ENCODE measurements around the gene CD68. TPM values are rescaled to one million over a fixed set of nuclear protein-coding genes. Genes with fewer than 3 reads are reported as not detected.

Gene CD68
- total RNA-seq, 1 experiment from 2014 or later: 1.8 TPM

- no peaks in the 10 kb centered on the region for H3K9me3 ChIP-seq (ENCODE audit: low read depth, low read length, poor library complexity, severe bottlenecking)
- BruUV-seq (replicated peaks): no TSS peak
- CTCF ChIA-PET: no interaction called here
- no peaks in the 10 kb centered on the region for H3K4me1 ChIP-seq (ENCODE audit: insufficient read depth, low read length, poor library complexity, severe bottlenecking)
- no peaks in the 10 kb centered on the region for H3K27me3 ChIP-seq (replicated peaks; ENCODE audit: insufficient read depth, low read depth, low read length, poor library complexity)
- DNase-seq (ENCODE audit: low spot score): no peak
- H3K4me3 ChIP-seq (ENCODE audit: low read depth, low read length, poor library complexity, severe bottlenecking): no peak overlapping the region
- no peak for TF ChIP-seq CTCF (conservative IDR thresholded peaks at IDR 0.05; ENCODE audit: low read depth, low read length)
- TF ChIP-seq EZH2 (IDR thresholded peaks at IDR 0.05; ENCODE audit: borderline replicate concordance, low read depth, low read length, poor library complexity, severe bottlenecking): no peak
- H3K27ac ChIP-seq (ENCODE audit: low read depth, low read length, poor library complexity, severe bottlenecking): no peak overlapping the region
- intact Hi-C loops (cut with micrococcal nuclease; ENCODE audit: unreplicated experiment): no loop called here
- POLR2A ChIA-PET (ENCODE audit: low non-redundant PET): no interaction called here
- no peaks in the 10 kb centered on the region for H3K36me3 ChIP-seq (ENCODE audit: insufficient read depth, low read length, poor library complexity, severe bottlenecking)
Observed at GRCh38 chr17:7551396-7551795, 28.0 kb upstream of the CD68 start.

GRCh38 chr17:7552621-7553051 lies 26.8 kb upstream of the CD68 start:
- Histone ChIP-seq H3K4me1 (ENCODE audit: insufficient read depth, low read length, poor library complexity, severe bottlenecking) (peaks cover 3% of the 10 kb centered on the region), H3K4me3 (ENCODE audit: low read depth, low read length, poor library complexity, severe bottlenecking) (no peak overlapping the region), H3K36me3 (ENCODE audit: insufficient read depth, low read length, poor library complexity, severe bottlenecking) (no peaks in the 10 kb centered on the region), H3K9me3 (ENCODE audit: low read depth, low read length, poor library complexity, severe bottlenecking) (no peaks in the 10 kb centered on the region), H3K27me3 (replicated peaks; ENCODE audit: insufficient read depth, low read depth, low read length, poor library complexity) (no peaks in the 10 kb centered on the region), H3K27ac (ENCODE audit: low read depth, low read length, poor library complexity, severe bottlenecking) (no peak overlapping the region)
- POLR2A ChIA-PET (ENCODE audit: low non-redundant PET): no interaction called here
- DNase-seq (ENCODE audit: low spot score): no peak
- intact Hi-C loops (cut with micrococcal nuclease; ENCODE audit: unreplicated experiment): no loop called here
- no peak for TF ChIP-seq CTCF (conservative IDR thresholded peaks at IDR 0.05; ENCODE audit: low read depth, low read length)
- no peak for TF ChIP-seq EZH2 (IDR thresholded peaks at IDR 0.05; ENCODE audit: borderline replicate concordance, low read depth, low read length, poor library complexity, severe bottlenecking)
- BruUV-seq (replicated peaks): no TSS peak
- CTCF ChIA-PET: interaction anchor here (0.7 kb wide), 1 partner anchor 855 kb away, joined by 5 read pairs; no protein-coding TSS in a partner anchor

DNA sequence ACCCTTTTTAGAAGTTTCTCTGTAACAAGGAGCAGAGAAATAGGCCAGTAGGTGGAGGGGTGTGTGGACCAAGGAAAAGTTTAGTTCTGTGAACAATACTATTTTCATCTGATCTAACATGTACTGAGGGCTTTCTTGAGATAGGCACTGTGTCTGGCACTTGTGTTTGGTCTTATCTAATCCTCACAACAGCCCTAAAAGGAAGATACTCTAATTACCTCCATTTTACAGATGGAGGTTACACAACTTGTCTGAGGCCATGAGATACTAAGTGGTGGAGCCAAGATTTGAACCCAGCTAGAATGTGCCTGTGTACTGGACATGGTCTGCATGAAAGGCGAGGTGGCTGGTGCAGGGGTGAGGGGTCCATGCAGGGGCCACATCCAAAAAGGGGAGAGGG lies 26.1 kb upstream of the CD68 start:
- H3K27ac ChIP-seq (ENCODE audit: low read depth, low read length, poor library complexity, severe bottlenecking): no peak overlapping the region
- DNase-seq (ENCODE audit: low spot score): no peak
- H3K4me3 ChIP-seq (ENCODE audit: low read depth, low read length, poor library complexity, severe bottlenecking): no peak overlapping the region
- H3K4me1 ChIP-seq (ENCODE audit: insufficient read depth, low read length, poor library complexity, severe bottlenecking): peaks cover 10% of the 10 kb centered on the region
- no TSS peak for BruUV-seq (replicated peaks)
- intact Hi-C loops (cut with micrococcal nuclease; ENCODE audit: unreplicated experiment): no loop called here
- H3K9me3 ChIP-seq (ENCODE audit: low read depth, low read length, poor library complexity, severe bottlenecking): no peaks in the 10 kb centered on the region
- no peaks in the 10 kb centered on the region for H3K36me3 ChIP-seq (ENCODE audit: insufficient read depth, low read length, poor library complexity, severe bottlenecking)
- H3K27me3 ChIP-seq (replicated peaks; ENCODE audit: insufficient read depth, low read depth, low read length, poor library complexity): no peaks in the 10 kb centered on the region
- CTCF ChIA-PET: no interaction called here
- TF ChIP-seq CTCF (conservative IDR thresholded peaks at IDR 0.05; ENCODE audit: low read depth, low read length) (no peak), EZH2 (IDR thresholded peaks at IDR 0.05; ENCODE audit: borderline replicate concordance, low read depth, low read length, poor library complexity, severe bottlenecking) (no peak)
- POLR2A ChIA-PET (ENCODE audit: low non-redundant PET): no interaction called here
